Mononuclear cell (primary cell): ENCODE measurements around the gene ZNF771. TPM values are rescaled to one million over a fixed set of nuclear protein-coding genes. Genes with fewer than 3 reads are reported as not detected.
"Not testable (repeated sequence)": the region's sequence is repeated elsewhere in the genome, so short reads cannot be mapped to it uniquely, and the experiment has no call there.

Experiments used
- H3K27me3 ChIP-seq: 2 replicates; pipeline ENCODE4 v1.6.0; 2011; ENCODE audit warnings: low read length, control low read depth; ENCODE audit not compliant: insufficient read depth
- H3K4me1 ChIP-seq: 2 replicates; pipeline ENCODE4 v1.5.1; 2011; ENCODE audit warnings: mild to moderate bottlenecking, low read length, control low read depth; ENCODE audit not compliant: insufficient read depth
- H3K4me3 ChIP-seq: 2 replicates; pipeline ENCODE4 v1.5.1; 2011; ENCODE audit warnings: mild to moderate bottlenecking, low read length, moderate library complexity
- H3K9me3 ChIP-seq: 2 replicates; pipeline ENCODE4 v1.5.1; 2011; ENCODE audit warnings: low read depth, mild to moderate bottlenecking, control low read depth, low read length
- total RNA-seq: library from RNA; depleted of rRNA; stranded (reverse); fragments of >200 nt; gene quantifications from one replicate; pipeline ENCODE4 v1.2.3, GENCODE V29; 2012

Gene ZNF771
- total RNA-seq, 1 donor: 1.0 TPM

- H3K4me1 ChIP-seq: peaks cover 36% of the 10 kb centered on the region
- not testable (repeated sequence) for H3K4me3 ChIP-seq, H3K9me3 ChIP-seq, H3K27me3 ChIP-seq
These were observed 45.5 kb downstream of the ZNF771 start for GRCh38 chr16:30452709-30453580.

GRCh38 chr16:30456302-30456701, 48.9 kb downstream of the ZNF771 start:
- Histone ChIP-seq H3K4me1 (peaks cover 53% of the 10 kb centered on the region), H3K4me3 (no peak overlapping the region), H3K27me3 (no peaks in the 10 kb centered on the region), H3K9me3 (no peaks in the 10 kb centered on the region)

- no peaks in the 10 kb centered on the region for H3K27me3 ChIP-seq
- H3K4me1 ChIP-seq: peaks cover 61% of the 10 kb centered on the region
- no peaks in the 10 kb centered on the region for H3K9me3 ChIP-seq
- no peak overlapping the region for H3K4me3 ChIP-seq
These were observed 49.9 kb downstream of the ZNF771 start for GRCh38 chr16:30457256-30457655.

- peaks cover 54% of the 10 kb centered on the region for H3K4me1 ChIP-seq
- H3K9me3 ChIP-seq: no peaks in the 10 kb centered on the region
- H3K27me3 ChIP-seq: no peaks in the 10 kb centered on the region
- H3K4me3 ChIP-seq: no peak overlapping the region
These were observed 50.5 kb downstream of the ZNF771 start for GRCh38 chr16:30457743-30458560.

GRCh38 chr16:30458561-30459394, 51.4 kb downstream of the ZNF771 start:
- H3K9me3 ChIP-seq: no peaks in the 10 kb centered on the region
- H3K4me1 ChIP-seq: peaks cover 52% of the 10 kb centered on the region
- H3K27me3 ChIP-seq: no peaks in the 10 kb centered on the region
- H3K4me3 ChIP-seq: no peak overlapping the region

GRCh38 chr16:30459456-30459855, 52.0 kb downstream of the ZNF771 start:
- no peaks in the 10 kb centered on the region for H3K9me3 ChIP-seq
- H3K4me1 ChIP-seq: peaks cover 58% of the 10 kb centered on the region
- no peaks in the 10 kb centered on the region for H3K27me3 ChIP-seq
- no peak overlapping the region for H3K4me3 ChIP-seq

- H3K9me3 ChIP-seq, H3K4me3 ChIP-seq, H3K27me3 ChIP-seq: not testable (repeated sequence)
- H3K4me1 ChIP-seq: peaks cover 58% of the 10 kb centered on the region
These were observed 54.0 kb downstream of the ZNF771 start for GRCh38 chr16:30461426-30461825.

- Histone ChIP-seq H3K4me1 (peaks cover 45% of the 10 kb centered on the region), H3K27me3 (no peaks in the 10 kb centered on the region), H3K4me3 (no peak overlapping the region), H3K9me3 (no peaks in the 10 kb centered on the region)
These were observed 56.7 kb downstream of the ZNF771 start for GRCh38 chr16:30464078-30464477.

Other genes with a start within 250 kb of the ZNF771 start
- gene CORO1A, start 224.0 kb upstream of the ZNF771 start, total RNA-seq: 361 TPM
- 35.4 TPM for gene BOLA2B, start 213.9 kb upstream of the ZNF771 start, total RNA-seq
- gene SLX1A, start 213.7 kb upstream of the ZNF771 start, total RNA-seq: 22.5 TPM
- 3.8 TPM for gene SULT1A3, start 208.4 kb upstream of the ZNF771 start, total RNA-seq
- 12.1 TPM for gene NPIPB13, start 159.1 kb upstream of the ZNF771 start, total RNA-seq
- 21.5 TPM for gene CD2BP2, start 52.3 kb upstream of the ZNF771 start, total RNA-seq
- gene TBC1D10B, start 37.1 kb upstream of the ZNF771 start, total RNA-seq: 12.0 TPM
- 2.1 TPM for gene MYL11, start 32.8 kb upstream of the ZNF771 start, total RNA-seq
- gene SEPTIN1, start 25.0 kb upstream of the ZNF771 start, total RNA-seq: 38.7 TPM
- 3.8 TPM for gene ZNF48, start 12.2 kb upstream of the ZNF771 start, total RNA-seq
- gene DCTPP1, start 22.4 kb downstream of the ZNF771 start, total RNA-seq: 4.1 TPM
- gene SEPHS2, start 38.3 kb downstream of the ZNF771 start, total RNA-seq: 11.4 TPM
- gene ITGAL, start 65.1 kb downstream of the ZNF771 start, total RNA-seq: 150 TPM
- gene ZNF768, start 119.0 kb downstream of the ZNF771 start, total RNA-seq: 5.7 TPM
- gene ZNF747, start 127.3 kb downstream of the ZNF771 start, total RNA-seq: 6.0 TPM
- gene ZNF764, start 150.8 kb downstream of the ZNF771 start, total RNA-seq: 10.5 TPM
- gene ZNF688, start 164.1 kb downstream of the ZNF771 start, total RNA-seq: 9.4 TPM
- 2.6 TPM for gene ZNF785, start 178.1 kb downstream of the ZNF771 start, total RNA-seq
- gene ZNF689, start 202.8 kb downstream of the ZNF771 start, total RNA-seq: 14.9 TPM
- 20.8 TPM for gene PRR14, start 243.4 kb downstream of the ZNF771 start, total RNA-seq